Mucosa of rectum (tissue), 2 donors: Measurements from ENCODE around the gene TMCC1.
"Not testable (repeated sequence)": the region's sequence is repeated elsewhere in the genome, so short reads cannot be mapped to it uniquely, and the experiment has no call there.

Experiments
- H3K27ac ChIP-seq, 2 donors: one replicate each; pipeline ENCODE4 v1.7.0; 2013; ENCODE audit warnings: inconsistent platforms in 2 of 2, low read depth in 2 of 2, low read length in 2 of 2
- H3K27me3 ChIP-seq, 2 donors: one replicate each; pipeline ENCODE4 v1.7.0; 2013; ENCODE audit warnings: low read length in 2 of 2; ENCODE audit not compliant: control insufficient read depth in 2 of 2, insufficient read depth in 2 of 2
- H3K36me3 ChIP-seq, 2 donors: one replicate each; pipeline ENCODE4 v1.7.0; 2013; ENCODE audit warnings: low read length in 2 of 2; ENCODE audit not compliant: control insufficient read depth in 2 of 2, insufficient read depth in 2 of 2
- H3K4me1 ChIP-seq, 2 donors: one replicate each; pipeline ENCODE4 v1.7.0; 2013; ENCODE audit warnings: low read length in 2 of 2, mild to moderate bottlenecking in 1 of 2; ENCODE audit not compliant: control insufficient read depth in 2 of 2, insufficient read depth in 2 of 2
- H3K4me3 ChIP-seq, 2 donors: one replicate each; pipeline ENCODE4 v1.7.0; 2013; ENCODE audit warnings: low read length in 2 of 2
- H3K9ac ChIP-seq, 2 donors: one replicate each; pipeline ENCODE4 v1.7.0; 2013; ENCODE audit warnings: low read length in 2 of 2, low read depth in 1 of 2, mild to moderate bottlenecking in 1 of 2
- H3K9me3 ChIP-seq, 2 donors: one replicate each; pipeline ENCODE4 v1.7.0; 2013; ENCODE audit warnings: low read length in 2 of 2; ENCODE audit not compliant: control insufficient read depth in 2 of 2
- donor health status: healthy.
- donor health status: Normal muscosa, but diverticular disease.

Gene TMCC1

GRCh38 chr3:129840707-129841360, 52.7 kb downstream of the TMCC1 start:
- Histone ChIP-seq H3K4me3 (no peak overlapping the region), H3K9me3 (no peaks in the 10 kb centered on the region), H3K36me3 (no peaks in the 10 kb centered on the region), H3K27ac (no peak overlapping the region), H3K27me3 (no peaks in the 10 kb centered on the region), H3K4me1 (peaks cover 0 to 4% of the 10 kb centered on the region in 2 donors), H3K9ac (no peak overlapping the region)

DNA sequence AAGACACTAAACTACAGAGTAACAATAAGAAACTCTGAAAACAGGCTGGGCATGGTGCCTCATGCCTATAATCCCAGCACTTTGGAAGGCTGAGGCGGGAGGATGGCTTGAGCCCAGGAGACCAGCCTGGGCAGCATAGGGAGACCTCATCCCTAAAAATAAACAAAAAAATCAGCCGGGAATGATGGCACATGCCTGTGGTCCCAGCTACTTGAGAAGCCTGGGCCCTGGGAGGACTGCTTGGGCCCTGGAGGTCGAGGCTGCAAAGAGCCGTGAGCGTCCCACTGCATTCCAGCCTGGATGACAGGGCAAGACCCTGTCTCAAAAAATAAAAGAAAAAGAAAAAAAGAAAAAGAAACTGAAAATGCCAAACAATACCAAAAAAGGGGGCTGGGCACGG, 55.4 kb downstream of the TMCC1 start:
- Histone ChIP-seq H3K27ac (no peak overlapping the region), H3K27me3 (no peaks in the 10 kb centered on the region), H3K4me3 (no peak overlapping the region), H3K9ac (no peak overlapping the region), H3K9me3 (no peaks in the 10 kb centered on the region), H3K4me1 (peaks cover 0 to 4% of the 10 kb centered on the region in 2 donors), H3K36me3 (no peaks in the 10 kb centered on the region)

- Histone ChIP-seq H3K4me1 (peaks cover 0 to 4% of the 10 kb centered on the region in 2 donors), H3K4me3 (no peak overlapping the region), H3K36me3 (no peaks in the 10 kb centered on the region), H3K27ac (no peak overlapping the region), H3K9me3 (no peaks in the 10 kb centered on the region), H3K9ac (no peak overlapping the region), H3K27me3 (no peaks in the 10 kb centered on the region)
Observed at GRCh38 chr3:129837065-129837642, 56.4 kb downstream of the TMCC1 start.

DNA sequence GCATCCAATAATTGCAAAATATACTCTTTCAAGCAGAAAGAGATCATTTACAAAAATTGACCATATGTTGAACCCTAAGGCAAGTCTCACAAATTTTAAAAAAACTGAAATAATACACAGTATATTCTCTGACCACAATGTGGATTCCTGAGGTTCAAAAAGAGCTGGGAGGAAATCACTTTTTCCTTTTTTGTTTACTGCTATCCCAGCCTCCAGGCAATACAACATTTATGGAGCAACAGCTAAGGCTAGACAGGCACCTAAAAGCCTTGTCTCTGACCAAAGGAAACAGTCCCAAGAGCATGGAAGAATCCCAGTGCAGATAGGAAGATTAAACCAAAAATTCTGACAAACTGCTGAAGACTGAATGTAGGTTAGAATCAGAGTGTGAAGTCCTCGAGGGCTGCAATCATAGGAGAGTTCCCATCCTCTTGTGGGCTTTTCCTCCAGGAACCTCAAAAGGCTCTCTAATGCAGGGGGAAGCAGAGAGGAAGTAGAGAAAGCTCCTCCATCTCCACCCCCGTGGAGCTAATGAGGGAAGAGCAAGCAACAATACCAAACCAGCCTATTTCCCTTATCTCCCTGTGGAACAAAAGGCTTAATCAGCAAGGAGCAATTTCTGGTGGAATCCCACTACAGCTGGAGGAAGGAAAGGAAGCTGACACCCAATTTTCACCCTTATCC, 57.0 kb downstream of the TMCC1 start:
- Histone ChIP-seq H3K27ac (no peak overlapping the region), H3K36me3 (no peaks in the 10 kb centered on the region), H3K9me3 (no peaks in the 10 kb centered on the region), H3K4me3 (no peak overlapping the region), H3K9ac (no peak overlapping the region), H3K4me1 (peaks cover 0 to 4% of the 10 kb centered on the region in 2 donors), H3K27me3 (no peaks in the 10 kb centered on the region)

GRCh38 chr3:129835198-129835597, 58.3 kb downstream of the TMCC1 start:
- H3K4me3 ChIP-seq = no peak overlapping the region
- H3K36me3 ChIP-seq = no peaks in the 10 kb centered on the region
- no peak overlapping the region for H3K27ac ChIP-seq
- no peaks in the 10 kb centered on the region for H3K27me3 ChIP-seq
- no peak overlapping the region for H3K9ac ChIP-seq
- no peaks in the 10 kb centered on the region for H3K9me3 ChIP-seq
- H3K4me1 ChIP-seq = peaks cover 0 to 4% of the 10 kb centered on the region in 2 donors

- no peak overlapping the region for H3K27ac ChIP-seq
- peaks cover 0 to 4% of the 10 kb centered on the region in 2 donors for H3K4me1 ChIP-seq
- no peak overlapping the region for H3K9ac ChIP-seq
- H3K9me3 ChIP-seq = no peaks in the 10 kb centered on the region
- H3K36me3 ChIP-seq = no peaks in the 10 kb centered on the region
- H3K4me3 ChIP-seq = no peak overlapping the region
- no peaks in the 10 kb centered on the region for H3K27me3 ChIP-seq
Observed at GRCh38 chr3:129834580-129834979, 58.9 kb downstream of the TMCC1 start.

GRCh38 chr3:129831942-129832341, 61.6 kb downstream of the TMCC1 start:
- not testable (repeated sequence) for H3K36me3 ChIP-seq, H3K27me3 ChIP-seq, H3K9me3 ChIP-seq, H3K4me3 ChIP-seq, H3K4me1 ChIP-seq, H3K27ac ChIP-seq, H3K9ac ChIP-seq

DNA sequence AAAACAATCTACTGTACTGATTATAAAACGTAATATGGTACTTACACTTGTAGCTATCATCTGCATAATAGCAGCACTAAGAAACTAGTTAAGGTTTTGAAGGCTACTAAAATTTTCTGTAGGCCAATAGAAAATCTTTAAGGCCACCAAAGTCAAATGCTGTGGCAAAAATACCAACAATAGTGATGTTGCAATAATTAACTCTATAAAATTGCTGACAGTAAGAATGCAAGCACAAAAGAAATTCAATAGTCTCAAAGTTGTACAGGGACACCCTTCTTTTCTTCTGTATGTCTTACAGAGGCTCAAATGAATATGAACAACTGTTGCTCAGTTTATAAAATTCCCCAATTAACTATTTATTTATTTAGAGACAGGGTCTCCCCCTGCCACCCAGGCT, 62.0 kb downstream of the TMCC1 start:
- Histone ChIP-seq H3K9ac (no peak overlapping the region), H3K4me3 (no peak overlapping the region), H3K27ac (no peak overlapping the region), H3K9me3 (no peaks in the 10 kb centered on the region), H3K27me3 (no peaks in the 10 kb centered on the region), H3K4me1 (no peaks in the 10 kb centered on the region), H3K36me3 (no peaks in the 10 kb centered on the region)

- no peak overlapping the region for H3K4me3 ChIP-seq
- no peaks in the 10 kb centered on the region for H3K27me3 ChIP-seq
- H3K9me3 ChIP-seq = no peaks in the 10 kb centered on the region
- no peaks in the 10 kb centered on the region for H3K4me1 ChIP-seq
- no peaks in the 10 kb centered on the region for H3K36me3 ChIP-seq
- H3K9ac ChIP-seq = no peak overlapping the region
- H3K27ac ChIP-seq = no peak overlapping the region
Observed at GRCh38 chr3:129829640-129830039, 63.9 kb downstream of the TMCC1 start.

DNA sequence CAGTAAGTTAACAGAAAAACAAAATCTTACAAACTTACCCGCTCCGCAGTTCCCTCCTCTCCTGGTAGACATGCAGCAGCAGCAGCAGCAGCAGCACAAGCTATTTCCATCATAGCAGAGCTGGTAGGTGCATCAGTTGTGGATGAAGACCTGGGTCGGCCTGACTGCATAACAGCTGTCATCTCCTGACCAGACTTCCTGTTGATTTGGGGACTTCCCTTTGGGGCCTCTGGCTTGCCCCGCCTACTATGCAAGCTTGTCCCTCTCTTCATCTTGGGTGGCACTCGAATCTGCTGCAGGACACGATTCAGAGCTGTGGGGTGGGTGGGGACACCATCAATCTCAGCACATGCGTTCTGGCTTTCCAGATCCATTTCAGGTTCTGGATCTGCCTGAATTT, 65.7 kb downstream of the TMCC1 start:
- no peak overlapping the region for H3K27ac ChIP-seq
- no peaks in the 10 kb centered on the region for H3K27me3 ChIP-seq
- H3K4me3 ChIP-seq = no peak overlapping the region
- no peaks in the 10 kb centered on the region for H3K36me3 ChIP-seq
- H3K9me3 ChIP-seq = no peaks in the 10 kb centered on the region
- no peak overlapping the region for H3K9ac ChIP-seq
- peaks cover 0 to 2% of the 10 kb centered on the region in 2 donors for H3K4me1 ChIP-seq
